Measurements from ENCODE around the gene PTPN3.
A peak's percentile ranks its signal among the peaks of the same experiment; 100 is the strongest.

The PTPN3 gene

DNA sequence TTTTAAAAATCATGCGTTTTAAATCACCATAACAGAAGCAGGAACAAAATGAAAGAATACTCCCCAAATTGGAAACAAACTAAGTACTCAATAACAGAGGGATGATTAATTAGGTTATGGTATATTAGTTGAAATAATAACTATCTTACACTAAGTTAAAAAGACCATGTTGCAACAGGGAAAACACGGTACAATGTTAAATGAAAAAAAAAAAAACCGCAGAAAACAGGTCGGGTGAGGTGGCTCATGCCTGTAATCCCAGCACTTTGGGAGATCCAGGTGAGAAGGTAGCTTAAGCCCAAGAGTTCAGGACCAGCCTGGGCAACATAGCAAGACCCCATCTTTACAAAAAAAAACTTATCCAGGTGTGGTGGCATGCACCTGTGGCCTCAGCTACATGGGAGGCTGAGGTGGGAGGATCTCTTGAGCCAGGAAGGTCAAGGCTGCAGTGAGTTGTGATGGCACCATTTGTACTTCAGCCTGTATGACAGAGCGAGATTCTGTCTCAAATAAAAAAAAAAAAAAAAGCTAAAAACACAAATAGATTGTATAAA is 2.4 kb upstream of the PTPN3 start:
- DNase-seq: no peak

DNA sequence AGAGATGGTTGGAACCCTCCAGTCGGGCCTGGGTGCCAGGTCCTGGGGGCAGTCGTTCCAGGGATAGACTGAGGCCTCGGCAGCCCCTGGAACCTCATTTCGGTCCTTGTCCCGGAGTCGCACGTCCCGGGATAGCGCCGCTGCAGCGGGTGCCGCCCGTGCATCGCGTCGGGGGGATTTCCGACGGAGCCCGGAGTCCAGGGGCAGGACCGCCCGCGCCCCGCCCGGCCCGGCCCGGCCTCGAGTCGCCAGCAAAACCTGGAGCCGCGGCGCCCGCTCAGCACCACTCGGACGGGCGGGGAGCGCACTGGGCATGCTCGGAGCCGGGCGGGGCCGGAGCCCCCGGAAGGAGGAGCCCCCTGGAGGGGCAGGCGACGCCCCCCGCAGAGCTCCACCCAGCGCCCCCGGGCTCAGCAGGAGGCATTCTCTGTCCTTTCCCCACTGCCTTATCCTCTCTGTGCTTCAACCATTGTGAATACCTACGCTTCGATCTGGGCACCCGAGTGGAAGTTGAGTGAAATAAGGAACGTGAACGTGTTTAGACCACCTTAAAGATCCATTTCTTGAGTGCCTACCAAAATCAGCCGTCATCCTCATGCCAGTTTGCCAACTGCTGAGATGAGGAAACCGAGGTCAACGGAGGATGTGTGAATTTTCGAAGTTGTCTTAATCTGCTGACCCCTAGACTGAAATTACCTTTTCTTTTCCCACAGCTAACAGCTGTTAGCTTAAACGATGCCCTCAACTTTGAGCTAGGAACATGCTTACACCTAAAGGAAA is 1.7 kb upstream of the PTPN3 start:
- DNase-seq: no peak

DNA sequence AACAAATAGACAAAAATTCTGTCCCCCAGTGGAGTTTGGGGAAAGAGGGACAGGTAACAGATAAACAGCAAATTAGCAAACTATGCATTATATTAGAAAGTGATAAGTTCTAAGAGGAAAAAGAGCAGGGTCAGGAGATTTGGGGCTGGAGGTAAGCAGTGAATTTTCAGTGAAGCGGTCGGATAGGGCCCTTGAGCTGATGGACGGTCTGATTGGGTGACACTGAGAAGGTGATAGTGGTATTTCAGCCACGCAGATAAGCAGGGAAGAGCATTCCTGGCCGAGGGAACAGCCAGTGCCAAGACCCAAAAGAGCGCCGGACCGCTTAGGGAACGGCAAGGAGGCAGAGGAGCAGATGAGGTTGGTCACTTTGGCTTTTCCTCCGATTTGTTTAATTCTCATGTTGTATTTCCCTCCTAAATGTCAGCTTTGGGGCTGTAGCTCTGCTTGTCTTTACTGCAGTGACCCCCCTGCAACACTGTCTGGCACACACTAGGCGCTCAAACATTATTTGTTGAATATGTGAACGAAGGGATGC is 1.1 kb upstream of the PTPN3 start:
- DNase-seq: no peak

DNA sequence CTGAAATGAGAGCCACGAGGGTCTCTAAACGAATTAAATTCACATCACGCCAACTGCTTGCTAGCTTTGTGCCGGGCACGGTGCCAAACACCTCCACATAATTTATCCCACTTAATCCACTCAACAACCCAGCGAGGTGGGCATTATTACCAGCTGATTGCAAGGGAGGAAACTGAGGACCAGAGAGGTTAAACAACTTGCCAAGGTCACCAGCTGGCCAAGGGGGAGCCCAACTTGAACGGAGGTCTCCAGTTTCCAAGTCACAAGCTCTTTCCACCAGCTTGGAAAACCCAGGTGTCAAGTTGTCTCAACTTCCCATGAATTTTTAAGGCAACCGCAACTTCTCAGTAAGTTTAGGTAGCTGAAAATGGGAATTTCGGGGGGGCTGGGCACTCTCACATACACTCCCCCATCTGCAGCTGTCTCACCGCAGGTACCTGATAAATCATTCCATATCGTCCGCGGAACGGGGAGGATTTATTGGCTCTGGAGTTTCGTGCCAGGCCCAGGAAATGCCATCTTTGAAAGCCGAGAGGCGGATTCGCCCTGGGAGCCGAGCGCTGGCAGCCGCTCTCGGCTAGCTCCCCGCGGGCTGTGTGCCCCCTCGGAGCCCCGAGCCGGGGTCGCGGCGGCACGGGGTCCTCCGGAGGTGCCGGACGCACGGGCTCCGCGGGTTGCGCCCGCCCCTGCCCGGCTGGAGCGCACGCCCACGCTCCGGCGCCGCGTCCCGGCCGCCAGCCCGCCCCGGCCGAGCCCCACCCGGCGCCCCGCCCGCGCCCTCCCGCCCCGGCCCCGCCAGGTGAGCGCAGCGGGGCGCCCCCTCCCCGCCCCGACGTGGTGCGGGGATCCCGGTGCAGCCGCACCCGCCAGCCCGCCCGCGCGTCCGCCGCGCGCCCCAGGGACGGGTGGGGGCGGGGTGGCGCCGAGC is 617 bp downstream of the PTPN3 start:
- DNase-seq: no peak

DNA sequence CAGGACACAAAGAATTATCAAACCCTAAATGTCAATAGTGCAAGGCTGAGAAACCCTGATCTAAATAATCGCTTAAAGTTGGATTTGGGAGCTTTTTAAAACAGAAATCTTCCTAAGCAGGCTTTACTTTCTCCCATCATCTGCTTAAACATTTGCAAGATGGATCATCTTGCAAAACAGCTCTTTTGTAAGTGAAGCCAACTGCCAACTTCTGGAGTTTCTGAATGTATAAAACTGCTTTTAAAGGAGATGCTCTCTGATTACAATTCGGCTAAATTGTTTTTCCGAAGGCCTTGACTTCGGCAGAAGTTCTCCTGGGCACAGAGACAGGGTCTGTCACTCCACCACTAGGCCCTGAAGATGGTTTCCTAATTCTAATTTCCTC is 1.3 kb downstream of the PTPN3 start:
- DNase-seq: no peak

DNA sequence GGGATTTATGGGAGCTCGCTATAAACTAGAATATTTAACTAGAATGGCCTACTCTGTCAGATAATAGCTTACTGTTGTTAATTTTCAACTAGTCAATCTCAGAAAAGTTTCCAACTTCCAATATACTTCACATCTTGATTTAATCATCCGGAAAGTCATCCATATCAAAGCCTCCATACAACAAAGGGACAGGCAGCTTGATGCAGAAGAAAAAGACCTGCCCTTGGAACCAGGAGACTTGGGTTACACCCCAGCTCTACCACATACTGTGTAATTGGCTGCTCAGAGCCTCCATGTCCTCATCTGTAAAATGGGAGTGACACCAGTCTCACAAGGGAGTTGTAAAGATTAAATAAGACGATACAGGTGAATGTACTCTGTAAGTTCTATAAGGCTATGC is 1.9 kb downstream of the PTPN3 start:
- no peak for DNase-seq

DNA sequence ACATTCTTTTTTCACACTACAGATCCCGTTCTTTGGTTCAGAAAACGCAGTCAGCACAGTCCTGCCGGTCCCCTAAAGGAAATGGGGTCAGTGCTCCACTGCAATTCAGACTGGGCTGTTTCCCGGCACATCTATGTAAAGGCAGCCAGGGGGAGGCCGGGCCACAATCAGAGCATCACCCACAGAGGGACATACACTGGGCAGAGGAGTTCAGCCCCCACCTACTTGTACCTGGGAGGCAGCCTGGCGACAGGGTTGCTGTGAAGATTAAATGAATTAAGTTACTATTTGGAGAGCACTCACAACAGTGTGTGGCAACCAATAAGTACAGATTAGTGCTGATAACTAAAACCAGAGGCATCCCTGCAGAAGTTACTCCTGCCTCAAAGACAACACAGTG is 4.5 kb downstream of the PTPN3 start:
- no peak for DNase-seq

DNA sequence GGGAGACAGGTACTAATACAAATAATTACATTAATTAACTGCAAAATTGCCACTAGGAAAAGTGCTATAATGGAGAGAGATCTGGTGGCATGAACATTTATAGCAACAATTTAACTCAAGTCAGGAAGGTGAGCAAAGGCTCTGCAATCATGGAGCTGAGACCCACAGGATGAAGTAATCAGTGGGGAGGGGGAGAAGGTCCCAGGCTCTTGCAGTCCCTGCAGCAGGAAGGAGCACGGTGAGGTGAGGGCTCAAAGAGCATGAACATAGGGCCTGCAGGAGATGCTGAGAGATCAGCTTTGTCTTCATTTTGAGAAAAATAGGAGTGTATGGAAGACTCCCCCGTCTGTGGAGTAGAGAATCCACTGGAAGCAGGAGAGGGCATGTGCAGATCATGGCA is 6.5 kb downstream of the PTPN3 start:
- DNase-seq: no peak

DNA sequence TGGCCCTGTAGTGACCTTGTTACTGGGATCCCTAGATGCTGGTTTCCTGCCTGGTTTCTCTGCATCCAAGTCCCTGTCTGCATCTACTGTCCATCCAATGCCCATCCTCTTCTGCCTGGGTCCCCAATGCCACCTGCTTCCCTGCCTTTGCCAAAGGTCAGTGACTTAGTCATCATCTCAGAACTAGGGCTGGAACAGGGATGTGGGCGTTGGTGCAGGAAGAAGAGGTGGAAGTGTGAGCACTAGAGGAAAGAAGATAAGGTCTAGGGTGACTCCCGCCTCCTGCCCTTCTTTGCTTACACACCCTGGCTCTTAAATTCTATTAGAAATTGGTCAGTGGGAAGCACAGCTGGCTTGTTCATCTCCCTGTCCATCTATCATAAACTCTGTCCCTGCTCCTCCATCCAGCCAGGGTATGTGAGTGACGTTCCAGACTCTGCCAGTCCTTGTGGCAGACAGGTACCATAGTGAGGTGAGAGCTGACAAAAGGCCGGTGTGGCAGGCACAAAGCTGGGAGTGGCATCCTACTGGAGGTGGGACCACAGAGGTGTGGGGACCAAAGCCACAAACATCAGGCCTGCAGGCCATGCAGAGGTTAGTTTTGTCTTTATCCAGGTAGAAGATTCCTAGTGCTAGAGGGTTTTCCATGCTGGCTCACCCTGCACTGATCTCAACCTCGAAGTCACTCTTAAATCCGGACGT is 9.2 kb downstream of the PTPN3 start:
- DNase-seq: no peak

DNA sequence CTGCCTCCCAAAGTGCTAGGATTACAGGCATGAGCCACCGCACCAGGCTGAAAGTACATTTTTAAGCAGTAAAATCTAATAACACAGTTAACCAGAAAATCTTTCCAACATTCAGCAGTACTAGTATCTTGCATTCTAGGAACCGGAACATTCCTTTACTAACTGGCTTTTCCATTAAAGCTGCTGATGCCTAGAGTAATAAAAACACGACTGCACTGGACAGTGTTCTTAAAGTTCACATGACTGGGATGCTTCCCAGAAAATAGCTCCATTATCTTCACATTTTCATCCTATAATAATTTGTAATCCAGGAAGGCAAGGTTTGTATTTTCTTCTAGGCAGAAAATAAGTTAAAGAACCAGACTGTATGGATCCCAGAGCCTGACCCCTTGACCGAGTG is 9.8 kb downstream of the PTPN3 start:
- DNase-seq: no peak

DNA sequence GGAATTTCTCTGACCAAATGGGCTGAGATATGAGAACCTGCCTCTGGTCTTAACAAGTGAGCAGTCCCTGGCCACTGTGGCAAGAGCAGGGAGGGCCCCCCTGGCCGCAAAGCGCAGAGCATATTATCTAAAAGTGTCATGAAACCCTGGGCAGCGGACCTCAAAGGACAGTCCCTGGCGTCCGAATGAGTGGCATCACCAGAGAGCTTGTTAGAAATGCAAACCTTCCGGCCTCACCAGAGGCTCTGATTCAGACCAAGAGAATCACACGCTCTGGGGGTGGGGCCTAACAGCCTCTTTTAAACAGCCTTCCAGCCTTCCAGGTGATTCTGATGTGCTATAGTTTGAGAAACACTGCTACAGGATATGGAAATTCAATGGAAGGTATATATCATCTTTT is 10.9 kb downstream of the PTPN3 start:
- DNase-seq: no peak

DNA sequence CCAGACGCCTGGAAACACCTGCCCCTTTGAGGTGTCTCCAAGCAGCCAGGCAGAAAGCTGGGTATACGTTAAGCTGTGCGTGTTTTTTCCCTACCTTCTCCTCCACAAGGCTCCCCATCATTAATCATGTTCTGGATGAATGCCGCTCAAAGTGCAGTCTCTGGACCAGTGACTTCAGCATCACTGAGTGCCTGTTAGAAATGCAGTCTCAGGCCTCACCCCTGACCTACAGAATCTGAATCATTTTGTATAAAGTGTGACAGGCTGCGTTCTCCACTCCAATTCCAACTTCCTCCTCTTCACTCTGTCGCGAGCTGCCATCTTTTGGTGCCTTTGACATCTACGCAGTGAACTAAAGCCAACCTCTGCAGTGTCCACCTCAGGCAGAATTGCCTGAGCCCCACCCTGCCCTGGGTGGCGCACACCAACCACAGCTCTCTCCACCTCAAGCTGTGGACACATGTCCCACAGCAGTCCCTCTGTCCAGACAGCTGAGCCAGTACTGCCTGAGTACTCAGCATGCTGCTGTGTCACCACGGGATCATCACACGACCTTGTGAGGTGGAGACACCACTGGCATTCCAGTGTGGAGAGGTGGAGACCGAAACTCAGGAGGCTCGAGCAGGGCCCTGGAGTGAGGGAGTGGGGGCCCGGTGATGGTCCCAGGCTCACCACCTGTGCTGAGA is 14.2 kb downstream of the PTPN3 start:
- no peak for DNase-seq

DNA sequence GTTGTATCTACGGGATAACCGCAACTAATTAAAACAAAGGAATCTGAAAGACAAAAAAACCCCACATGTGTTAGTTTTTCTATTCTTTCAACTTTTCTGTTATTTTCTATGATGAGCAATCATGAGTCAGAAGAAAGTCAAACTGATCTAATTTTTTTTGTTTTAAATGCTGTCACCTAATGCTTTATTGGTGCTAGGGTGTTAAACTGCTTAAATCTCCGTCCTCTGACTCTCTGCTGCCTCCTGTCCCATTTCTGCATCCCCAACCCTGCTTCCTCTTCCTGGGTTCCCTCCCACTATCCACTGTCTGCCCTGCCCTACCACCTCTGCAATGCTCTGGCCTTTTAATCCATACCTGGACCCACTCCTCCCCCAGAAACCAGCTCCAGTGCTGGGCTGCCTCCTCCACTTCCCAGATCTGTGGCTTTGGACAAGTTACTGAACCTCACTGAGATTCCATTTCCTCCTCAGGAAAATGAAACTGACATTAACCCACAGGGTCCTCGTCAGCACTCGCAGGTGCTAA is 15.7 kb downstream of the PTPN3 start:
- DNase-seq: no peak

DNA sequence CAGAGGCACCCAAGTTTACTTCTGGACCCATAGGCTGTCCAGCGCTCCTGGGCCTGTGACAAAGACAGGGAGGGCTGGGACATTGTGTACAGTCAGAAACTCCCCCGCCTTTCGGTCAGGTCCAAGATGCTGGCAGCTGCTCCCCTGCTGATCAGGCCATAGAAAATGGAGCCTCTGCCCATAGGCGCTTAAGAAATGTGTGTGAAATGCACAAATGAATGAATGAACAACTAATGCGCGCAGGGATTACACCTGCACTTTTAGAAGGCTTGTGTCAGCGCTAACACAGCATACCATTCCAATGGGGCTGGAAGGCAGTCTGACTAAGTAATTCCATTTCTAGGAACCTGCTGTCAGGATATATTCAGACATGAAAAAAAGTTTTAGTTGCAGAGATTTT is 16.3 kb downstream of the PTPN3 start:
- no peak for DNase-seq

DNA sequence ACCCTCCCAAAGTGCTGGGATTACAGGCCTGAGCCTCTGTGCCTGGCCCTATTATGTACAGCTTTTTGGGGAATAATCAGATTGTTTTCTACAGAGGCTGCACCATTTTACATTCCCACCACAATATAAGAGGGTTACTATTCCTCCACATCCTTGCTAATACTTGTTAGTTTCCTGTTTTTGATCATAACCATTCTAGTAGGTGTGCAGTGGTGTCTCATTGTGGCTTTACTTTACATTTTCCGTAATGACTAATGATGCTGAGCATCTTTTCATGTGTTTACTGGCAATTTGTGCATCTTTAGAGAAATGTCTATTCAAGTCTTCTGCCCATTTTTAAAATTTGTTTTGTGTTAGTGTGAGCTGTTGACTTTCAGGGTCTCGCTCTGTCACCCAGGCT is 18.3 kb downstream of the PTPN3 start:
- no peak for DNase-seq

DNA sequence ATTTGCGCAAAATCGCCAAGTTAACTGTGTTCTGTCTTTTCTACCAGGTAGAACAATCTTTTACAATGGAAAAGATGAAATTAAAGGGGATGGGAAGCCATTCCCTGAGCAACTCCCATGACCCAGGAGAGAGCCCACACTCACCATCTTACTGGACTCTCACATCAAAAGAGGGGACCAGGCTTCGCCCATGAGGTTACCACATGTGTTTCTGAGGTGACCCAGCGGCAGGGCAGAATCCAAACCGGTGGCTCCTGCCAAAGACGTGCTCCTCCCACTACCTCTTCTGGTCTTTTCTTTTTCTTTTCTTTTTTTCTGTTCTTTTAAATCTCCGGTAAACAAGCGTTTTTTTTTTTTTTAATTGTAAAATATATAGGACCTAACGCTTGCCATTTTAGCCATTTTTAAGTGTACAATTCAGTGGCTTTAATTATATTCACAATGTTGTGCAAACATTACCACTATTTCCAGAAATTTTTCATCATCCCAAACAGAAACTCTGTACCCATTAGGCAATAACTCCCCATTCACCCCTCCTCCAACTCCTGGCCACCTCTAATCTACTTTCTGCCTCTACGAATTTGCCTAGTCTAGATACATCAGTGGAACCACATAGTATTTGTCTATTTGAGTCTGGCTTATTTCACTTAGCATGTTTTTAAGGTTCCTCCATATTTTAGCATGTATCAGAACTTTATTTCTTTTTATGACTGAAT is 19.3 kb downstream of the PTPN3 start:
- DNase-seq: no peak

DNA sequence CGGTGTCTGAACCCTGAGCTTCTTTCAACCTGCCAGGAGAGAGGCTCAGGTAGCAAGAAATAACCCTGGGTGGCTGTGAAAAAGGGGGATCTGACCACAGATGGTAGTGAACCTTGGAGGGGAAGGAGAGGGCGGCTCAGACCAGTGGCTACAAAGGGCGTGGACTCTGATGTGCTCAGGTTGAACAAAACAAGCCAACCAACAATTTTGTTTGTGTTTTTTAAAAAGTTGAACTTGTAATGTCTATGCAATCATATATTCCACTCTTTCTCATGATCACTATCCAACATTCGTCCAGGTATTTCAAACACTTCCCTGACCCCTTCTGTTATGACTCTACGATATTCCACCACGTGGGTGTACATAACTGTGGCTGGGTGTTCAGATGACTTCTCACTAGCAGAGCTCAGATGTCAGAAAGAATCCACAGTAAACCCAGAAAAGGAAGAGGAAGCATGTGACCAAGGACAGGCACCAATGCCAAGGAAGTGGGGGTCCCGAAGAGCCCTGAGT is 20.0 kb downstream of the PTPN3 start:
- DNase-seq: no peak

DNA sequence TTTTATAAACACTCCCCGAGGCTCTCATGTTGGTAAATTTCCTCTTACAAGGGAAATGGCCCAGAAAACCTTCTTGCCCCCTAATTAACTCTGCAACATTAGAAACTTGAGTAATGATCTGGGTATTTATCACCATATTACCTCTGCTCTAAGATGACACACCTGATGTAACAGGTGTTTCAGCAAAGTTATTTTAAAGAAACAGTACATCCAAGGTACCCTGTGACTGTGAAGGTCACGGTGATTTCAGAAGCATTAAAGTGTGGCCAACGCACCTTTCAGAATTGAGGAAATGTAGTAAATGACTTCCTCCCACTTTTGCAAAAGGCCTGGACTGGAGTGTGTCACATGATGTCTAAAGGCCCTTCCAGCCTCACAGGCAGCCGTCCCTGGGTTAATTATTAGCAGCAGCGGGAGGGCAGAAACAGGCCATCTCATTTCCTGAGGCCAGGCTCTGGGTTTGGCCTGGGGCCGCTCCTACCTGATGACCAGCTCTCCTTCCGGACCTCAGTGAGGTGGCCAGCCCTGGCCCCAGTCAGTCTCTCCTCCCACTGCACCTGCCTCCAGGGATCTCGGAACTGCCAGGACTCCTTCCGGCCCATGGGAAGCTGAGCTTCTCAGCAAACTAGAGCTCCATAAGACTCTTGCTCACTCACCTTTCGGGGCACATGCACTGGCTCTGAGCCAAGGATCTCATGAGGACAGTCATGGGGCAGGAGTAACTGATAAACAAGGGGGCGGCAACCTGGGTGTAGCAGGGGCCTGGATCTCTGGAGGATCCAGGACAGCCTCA is 20.7 kb downstream of the PTPN3 start:
- peak; percentile 51 for DNase-seq

DNA sequence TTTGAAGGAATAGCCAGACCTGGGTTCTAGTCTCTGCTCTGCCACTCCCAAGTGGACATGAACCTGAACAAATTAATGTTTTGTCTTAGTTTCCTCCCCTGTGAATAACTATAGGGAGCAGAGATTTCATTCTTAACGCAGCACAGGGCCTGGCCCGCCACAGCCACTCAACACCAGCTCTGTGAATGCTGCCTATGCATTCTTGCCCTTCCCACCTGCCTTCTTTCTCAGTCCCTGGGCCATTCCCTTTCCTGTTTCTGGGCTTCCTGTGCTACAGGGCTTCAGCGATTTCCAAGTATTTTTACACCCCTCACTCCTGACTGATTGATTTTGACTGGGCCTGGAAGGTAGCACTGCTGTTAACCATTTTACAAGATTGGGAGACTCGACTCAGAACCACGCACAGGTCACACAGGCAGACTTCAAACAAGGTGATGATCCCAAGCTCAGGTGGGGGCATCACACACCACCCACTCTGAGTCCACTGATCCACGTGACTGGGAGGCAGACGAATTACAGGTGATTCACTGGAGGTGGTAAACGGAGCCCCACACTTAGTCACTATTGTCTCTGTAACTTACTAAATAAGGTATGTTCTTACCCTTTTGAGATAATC is 21.4 kb downstream of the PTPN3 start:
- DNase-seq: no peak

DNA sequence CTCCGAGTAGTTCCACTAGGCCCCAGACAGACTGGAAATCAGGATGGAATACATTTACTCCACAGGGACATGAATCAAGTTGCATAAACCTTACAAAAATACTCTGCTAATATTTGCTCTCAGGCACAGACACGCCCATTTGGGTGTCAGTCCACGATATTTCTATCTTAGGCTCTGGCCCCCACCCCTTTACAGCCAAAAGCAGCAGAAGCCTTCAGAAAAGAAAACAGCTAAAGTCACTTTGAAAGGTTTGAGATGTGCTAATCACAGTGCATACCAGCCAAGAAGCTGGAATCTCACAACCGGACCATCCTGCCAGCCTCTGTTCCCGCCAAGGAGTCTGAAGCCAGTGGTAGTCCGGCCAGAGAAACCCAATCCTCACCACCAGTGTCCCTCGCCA is 22.6 kb downstream of the PTPN3 start:
- DNase-seq: no peak
